Measurements from ENCODE around the gene SPAG8. TPM values are rescaled to one million over a fixed set of nuclear protein-coding genes. Genes with fewer than 3 reads are reported as not detected.

Gene SPAG8
- total RNA-seq, 1 experiment from 2014 or later: 0.50 TPM

DNA sequence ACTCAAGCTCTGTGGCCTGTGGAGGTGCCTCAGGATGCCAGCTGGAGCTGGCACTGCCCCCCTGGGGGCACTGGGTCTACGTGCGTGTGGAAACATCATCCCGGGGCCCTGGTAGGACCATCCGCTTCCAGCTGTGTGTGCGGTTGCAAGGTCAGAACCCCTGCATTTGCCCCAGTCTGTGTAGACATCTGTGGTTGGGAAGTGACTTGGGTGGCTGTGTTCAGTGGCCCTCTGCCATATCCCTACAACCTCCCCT lies 29.5 kb upstream of the SPAG8 start:
- Mint-ChIP-seq H3K36me3 (ENCODE audit: insufficient read depth in 1 of 3, low read depth in 3 of 3) (no peaks in the 10 kb centered on the region; a peak in 2 of 7 replicates), H3K27me3 (ENCODE audit: low read depth) (peaks cover 25% of the 10 kb centered on the region), H3K4me1 (peaks cover 27 to 36% of the 10 kb centered on the region in 2 experiments), H3K27ac (no peak overlapping the region), H3K9me3 (no peaks in the 10 kb centered on the region), H3K4me3 (no peak overlapping the region)
- Histone ChIP-seq H3K27ac (ENCODE audit: insufficient read length, low read depth, low read length) (no peak overlapping the region), H3K4ac (ENCODE audit: low read depth, low read length) (no peak overlapping the region), H2BK20ac (ENCODE audit: low read depth, low read length, poor library complexity, severe bottlenecking) (no peak overlapping the region), H2BK120ac (ENCODE audit: low read depth, low read length, poor library complexity, severe bottlenecking) (no peak overlapping the region), H4K8ac (replicated peaks; ENCODE audit: insufficient read length, low read depth, low read length) (no peak overlapping the region), H3K56ac (ENCODE audit: insufficient read length, low read depth, low read length) (no peak overlapping the region), H3K14ac (ENCODE audit: insufficient read depth, low read length) (no peak overlapping the region), H3K79me1 (ENCODE audit: insufficient read depth, low read depth, low read length, poor library complexity, severe bottlenecking) (no peaks in the 10 kb centered on the region), H3K27me3 (ENCODE audit: insufficient read depth, low read length) (no peaks in the 10 kb centered on the region), H2BK5ac (ENCODE audit: insufficient read length, low read length) (no peak overlapping the region), H3K9ac (ENCODE audit: extremely low read depth, insufficient read length, low read length) (no peak overlapping the region), H3K23me2 (ENCODE audit: insufficient read length, low read depth, low read length, poor library complexity, severe bottlenecking) (peaks cover 7% of the 10 kb centered on the region), H2BK15ac (ENCODE audit: low read depth, low read length) (no peak overlapping the region), H3K4me1 (ENCODE audit: insufficient read depth, low read length) (peaks cover 14% of the 10 kb centered on the region; the same call in 1 of the 2 replicates), H3K79me2 (ENCODE audit: insufficient read depth, low read length) (no peaks in the 10 kb centered on the region), H3K18ac (ENCODE audit: insufficient read length, low read depth, low read length) (no peak overlapping the region), H2BK12ac (ENCODE audit: insufficient read length, low read depth, low read length) (no peak overlapping the region), H4K91ac (ENCODE audit: insufficient read length, low read depth, low read length) (no peak overlapping the region), H2AFZ (ENCODE audit: low read length) (no peak overlapping the region), H4K20me1 (ENCODE audit: control insufficient read depth, insufficient read depth, insufficient read length) (no peaks in the 10 kb centered on the region), H3K23ac (ENCODE audit: insufficient read length, low read depth, low read length) (no peak overlapping the region), H4K5ac (ENCODE audit: insufficient read length, low read depth, low read length) (no peak overlapping the region), H3K4me2 (ENCODE audit: insufficient read depth, insufficient read length, low read length) (no peak overlapping the region), H3K9me3 (ENCODE audit: control insufficient read depth, low read depth, low read length) (no peaks in the 10 kb centered on the region), H2AK5ac (ENCODE audit: insufficient read length, low read length) (no peak overlapping the region), H3T11ph (ENCODE audit: low read length) (no peak overlapping the region)
- TF ChIP-seq, protein P1, sequence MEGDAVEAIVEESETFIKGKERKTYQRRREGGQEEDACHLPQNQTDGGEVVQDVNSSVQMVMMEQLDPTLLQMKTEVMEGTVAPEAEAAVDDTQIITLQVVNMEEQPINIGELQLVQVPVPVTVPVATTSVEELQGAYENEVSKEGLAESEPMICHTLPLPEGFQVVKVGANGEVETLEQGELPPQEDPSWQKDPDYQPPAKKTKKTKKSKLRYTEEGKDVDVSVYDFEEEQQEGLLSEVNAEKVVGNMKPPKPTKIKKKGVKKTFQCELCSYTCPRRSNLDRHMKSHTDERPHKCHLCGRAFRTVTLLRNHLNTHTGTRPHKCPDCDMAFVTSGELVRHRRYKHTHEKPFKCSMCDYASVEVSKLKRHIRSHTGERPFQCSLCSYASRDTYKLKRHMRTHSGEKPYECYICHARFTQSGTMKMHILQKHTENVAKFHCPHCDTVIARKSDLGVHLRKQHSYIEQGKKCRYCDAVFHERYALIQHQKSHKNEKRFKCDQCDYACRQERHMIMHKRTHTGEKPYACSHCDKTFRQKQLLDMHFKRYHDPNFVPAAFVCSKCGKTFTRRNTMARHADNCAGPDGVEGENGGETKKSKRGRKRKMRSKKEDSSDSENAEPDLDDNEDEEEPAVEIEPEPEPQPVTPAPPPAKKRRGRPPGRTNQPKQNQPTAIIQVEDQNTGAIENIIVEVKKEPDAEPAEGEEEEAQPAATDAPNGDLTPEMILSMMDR (conservative IDR thresholded peaks at IDR 0.05): no peak
- WGBS (ENCODE audit: extremely low coverage, insufficient read length, low lambda C conversion rate): no CpG with 5 or more reads among the region's 5 CpGs
- no peak for DNase-seq

Measured in H9 (cell line).